Measurements from ENCODE around the gene IGSF6. TPM values are rescaled to one million over a fixed set of nuclear protein-coding genes. Genes with fewer than 3 reads are reported as not detected.

Gene IGSF6
- total and polyA plus RNA-seq, 2 of the 13 experiments (the other 11 are each of a cell fraction or from before 2014, with no cell fraction given), result not detected

DNA sequence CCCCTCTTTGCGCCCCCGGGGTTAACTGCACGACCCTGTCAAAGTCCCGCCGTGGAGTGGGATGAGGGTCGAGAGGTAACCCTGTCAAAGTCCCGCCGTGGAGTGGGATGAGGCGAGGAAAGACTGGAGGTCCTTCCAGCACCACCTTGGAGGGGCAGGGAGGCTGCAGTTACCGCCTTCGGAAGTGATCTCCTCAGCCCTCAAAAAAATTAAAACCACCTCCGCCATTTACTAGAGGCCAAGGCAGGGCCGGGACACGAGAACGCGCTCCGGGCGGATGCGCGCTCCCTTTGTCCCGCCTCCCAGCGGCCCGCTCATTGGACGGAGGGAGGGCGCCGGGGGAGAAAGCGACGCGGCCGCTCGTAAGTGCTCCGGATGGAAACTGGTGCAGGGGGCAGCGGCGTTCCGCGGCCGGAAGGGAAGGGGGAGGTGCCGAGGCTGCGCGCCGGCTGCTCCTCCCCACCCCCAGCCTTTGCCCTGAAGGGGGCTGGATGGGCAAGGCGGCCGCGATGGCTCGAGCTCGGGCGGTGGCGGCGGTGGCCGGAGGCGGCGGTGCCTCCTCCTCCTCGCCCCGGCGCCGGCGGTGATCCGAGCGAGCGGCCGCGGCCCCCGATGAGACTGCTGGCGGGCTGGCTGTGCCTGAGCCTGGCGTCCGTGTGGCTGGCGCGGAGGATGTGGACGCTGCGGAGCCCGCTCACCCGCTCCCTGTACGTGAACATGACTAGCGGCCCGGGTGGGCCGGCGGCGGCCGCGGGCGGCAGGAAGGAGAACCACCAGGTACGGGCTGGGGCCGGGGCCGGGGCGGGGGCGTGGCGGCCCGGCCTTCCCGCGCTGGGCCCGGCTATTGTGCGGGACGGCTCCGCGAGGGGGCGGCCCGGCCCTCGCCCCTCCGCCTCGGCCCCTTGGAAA is 53.0 kb downstream of the IGSF6 start, which contains the start of gene METTL9 (continued):
- peak; percentile 100 for TF ChIP-seq ERF (CRISPR knock-in tag; IDR thresholded peaks at IDR 0.05)
- peak; percentile 92; the same call in 1 of the 2 replicates for TF ChIP-seq ZNF510 (CRISPR knock-in tag; IDR thresholded peaks at IDR 0.05; ENCODE audit: low read depth)
- TF ChIP-seq ZNF432 (CRISPR knock-in tag; IDR thresholded peaks at IDR 0.05; ENCODE audit: borderline replicate concordance), result no peak
- TF ChIP-seq, protein P1, sequence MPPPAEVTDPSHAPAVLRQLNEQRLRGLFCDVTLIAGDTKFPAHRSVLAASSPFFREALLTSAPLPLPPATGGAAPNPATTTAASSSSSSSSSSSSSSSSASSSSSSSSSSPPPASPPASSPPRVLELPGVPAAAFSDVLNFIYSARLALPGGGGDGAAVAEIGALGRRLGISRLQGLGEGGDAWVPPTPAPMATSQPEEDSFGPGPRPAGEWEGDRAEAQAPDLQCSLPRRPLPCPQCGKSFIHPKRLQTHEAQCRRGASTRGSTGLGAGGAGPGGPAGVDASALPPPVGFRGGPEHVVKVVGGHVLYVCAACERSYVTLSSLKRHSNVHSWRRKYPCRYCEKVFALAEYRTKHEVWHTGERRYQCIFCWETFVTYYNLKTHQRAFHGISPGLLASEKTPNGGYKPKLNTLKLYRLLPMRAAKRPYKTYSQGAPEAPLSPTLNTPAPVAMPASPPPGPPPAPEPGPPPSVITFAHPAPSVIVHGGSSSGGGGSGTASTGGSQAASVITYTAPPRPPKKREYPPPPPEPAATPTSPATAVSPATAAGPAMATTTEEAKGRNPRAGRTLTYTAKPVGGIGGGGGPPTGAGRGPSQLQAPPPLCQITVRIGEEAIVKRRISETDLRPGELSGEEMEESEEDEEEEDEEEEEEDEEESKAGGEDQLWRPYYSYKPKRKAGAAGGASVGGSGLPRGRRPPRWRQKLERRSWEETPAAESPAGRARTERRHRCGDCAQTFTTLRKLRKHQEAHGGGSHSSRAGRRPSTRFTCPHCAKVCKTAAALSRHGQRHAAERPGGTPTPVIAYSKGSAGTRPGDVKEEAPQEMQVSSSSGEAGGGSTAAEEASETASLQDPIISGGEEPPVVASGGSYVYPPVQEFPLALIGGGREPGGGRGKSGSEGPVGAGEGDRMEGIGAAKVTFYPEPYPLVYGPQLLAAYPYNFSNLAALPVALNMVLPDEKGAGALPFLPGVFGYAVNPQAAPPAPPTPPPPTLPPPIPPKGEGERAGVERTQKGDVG (CRISPR knock-in tag; IDR thresholded peaks at IDR 0.05; ENCODE audit: borderline replicate concordance), result peak; percentile 43; the same call in 1 of the 2 replicates
- TF ChIP-seq, protein P2, sequence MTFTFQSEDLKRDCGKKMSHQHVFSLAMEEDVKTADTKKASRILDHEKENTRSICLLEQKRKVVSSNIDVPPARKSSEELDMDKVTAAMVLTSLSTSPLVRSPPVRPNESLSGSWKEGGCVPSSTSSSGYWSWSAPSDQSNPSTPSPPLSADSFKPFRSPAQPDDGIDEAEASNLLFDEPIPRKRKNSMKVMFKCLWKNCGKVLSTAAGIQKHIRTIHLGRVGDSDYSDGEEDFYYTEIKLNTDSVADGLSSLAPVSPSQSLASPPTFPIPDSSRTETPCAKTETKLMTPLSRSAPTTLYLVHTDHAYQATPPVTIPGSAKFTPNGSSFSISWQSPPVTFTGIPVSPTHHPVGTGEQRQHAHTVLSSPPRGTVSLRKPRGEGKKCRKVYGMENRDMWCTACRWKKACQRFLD (CRISPR knock-in tag; IDR thresholded peaks at IDR 0.05; ENCODE audit: borderline replicate concordance), result peak; percentile 83; the same call in 1 of the 2 replicates
- peak; percentile 15; the same call in 1 of the 2 replicates for TF ChIP-seq SMC3 (IDR thresholded peaks at IDR 0.05; ENCODE audit: low read length)
- no peak for TF ChIP-seq CHD4 (IDR thresholded peaks at IDR 0.05; ENCODE audit: borderline replicate concordance, low read length)
- no peak for TF ChIP-seq NPAS2 (CRISPR knock-in tag; IDR thresholded peaks at IDR 0.05; ENCODE audit: borderline replicate concordance)
- TF ChIP-seq ZNF816 (CRISPR knock-in tag; IDR thresholded peaks at IDR 0.05; ENCODE audit: borderline replicate concordance), result peak; percentile 91
- peak; percentile 95 for TF ChIP-seq PTBP1 (IDR thresholded peaks at IDR 0.05; ENCODE audit: low read depth, low read length, poor library complexity, severe bottlenecking)
- peak; percentile 97 for TF ChIP-seq ZBTB38 (CRISPR knock-in tag; IDR thresholded peaks at IDR 0.05)
- TF ChIP-seq ZFX (CRISPR knock-in tag; IDR thresholded peaks at IDR 0.05; ENCODE audit: low read depth), result peak; percentile 94
- TF ChIP-seq, protein P3, sequence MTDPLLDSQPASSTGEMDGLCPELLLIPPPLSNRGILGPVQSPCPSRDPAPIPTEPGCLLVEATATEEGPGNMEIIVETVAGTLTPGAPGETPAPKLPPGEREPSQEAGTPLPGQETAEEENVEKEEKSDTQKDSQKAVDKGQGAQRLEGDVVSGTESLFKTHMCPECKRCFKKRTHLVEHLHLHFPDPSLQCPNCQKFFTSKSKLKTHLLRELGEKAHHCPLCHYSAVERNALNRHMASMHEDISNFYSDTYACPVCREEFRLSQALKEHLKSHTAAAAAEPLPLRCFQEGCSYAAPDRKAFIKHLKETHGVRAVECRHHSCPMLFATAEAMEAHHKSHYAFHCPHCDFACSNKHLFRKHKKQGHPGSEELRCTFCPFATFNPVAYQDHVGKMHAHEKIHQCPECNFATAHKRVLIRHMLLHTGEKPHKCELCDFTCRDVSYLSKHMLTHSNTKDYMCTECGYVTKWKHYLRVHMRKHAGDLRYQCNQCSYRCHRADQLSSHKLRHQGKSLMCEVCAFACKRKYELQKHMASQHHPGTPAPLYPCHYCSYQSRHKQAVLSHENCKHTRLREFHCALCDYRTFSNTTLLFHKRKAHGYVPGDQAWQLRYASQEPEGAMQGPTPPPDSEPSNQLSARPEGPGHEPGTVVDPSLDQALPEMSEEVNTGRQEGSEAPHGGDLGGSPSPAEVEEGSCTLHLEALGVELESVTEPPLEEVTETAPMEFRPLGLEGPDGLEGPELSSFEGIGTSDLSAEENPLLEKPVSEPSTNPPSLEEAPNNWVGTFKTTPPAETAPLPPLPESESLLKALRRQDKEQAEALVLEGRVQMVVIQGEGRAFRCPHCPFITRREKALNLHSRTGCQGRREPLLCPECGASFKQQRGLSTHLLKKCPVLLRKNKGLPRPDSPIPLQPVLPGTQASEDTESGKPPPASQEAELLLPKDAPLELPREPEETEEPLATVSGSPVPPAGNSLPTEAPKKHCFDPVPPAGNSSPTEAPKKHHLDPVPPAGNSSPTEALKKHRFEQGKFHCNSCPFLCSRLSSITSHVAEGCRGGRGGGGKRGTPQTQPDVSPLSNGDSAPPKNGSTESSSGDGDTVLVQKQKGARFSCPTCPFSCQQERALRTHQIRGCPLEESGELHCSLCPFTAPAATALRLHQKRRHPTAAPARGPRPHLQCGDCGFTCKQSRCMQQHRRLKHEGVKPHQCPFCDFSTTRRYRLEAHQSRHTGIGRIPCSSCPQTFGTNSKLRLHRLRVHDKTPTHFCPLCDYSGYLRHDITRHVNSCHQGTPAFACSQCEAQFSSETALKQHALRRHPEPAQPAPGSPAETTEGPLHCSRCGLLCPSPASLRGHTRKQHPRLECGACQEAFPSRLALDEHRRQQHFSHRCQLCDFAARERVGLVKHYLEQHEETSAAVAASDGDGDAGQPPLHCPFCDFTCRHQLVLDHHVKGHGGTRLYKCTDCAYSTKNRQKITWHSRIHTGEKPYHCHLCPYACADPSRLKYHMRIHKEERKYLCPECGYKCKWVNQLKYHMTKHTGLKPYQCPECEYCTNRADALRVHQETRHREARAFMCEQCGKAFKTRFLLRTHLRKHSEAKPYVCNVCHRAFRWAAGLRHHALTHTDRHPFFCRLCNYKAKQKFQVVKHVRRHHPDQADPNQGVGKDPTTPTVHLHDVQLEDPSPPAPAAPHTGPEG (CRISPR knock-in tag; IDR thresholded peaks at IDR 0.05), result peak; percentile 44; the same call in 1 of the 2 replicates
- peak; percentile 90; the same call in 1 of the 2 replicates for TF ChIP-seq GPN1 (CRISPR knock-in tag; IDR thresholded peaks at IDR 0.05; ENCODE audit: borderline replicate concordance)
